A549 (cell line): Measurements from ENCODE around the gene PRSS56.

ENCODE experiments used
- BHLHE40 ChIP-seq: IDR thresholded peaks from 2 replicates; pipeline ENCODE4 v1.6.1; 2012; ENCODE audit warnings: low read depth, low read length, inconsistent platforms
- ESRRA ChIP-seq: fragments of 150-350 bp; IDR thresholded peaks from 2 replicates; pipeline ENCODE4 v1.6.1; 2014; ENCODE audit warnings: mild to moderate bottlenecking, low read length, borderline replicate concordance
- POLR2AphosphoS2 ChIP-seq: conservative IDR thresholded peaks from 2 replicates; pipeline ENCODE4 v1.6.1; 2012; ENCODE audit warnings: low read length, improper control_type of control experiment, inconsistent platforms
- RCOR1 ChIP-seq: fragments of 150-350 bp; IDR thresholded peaks from 2 replicates; pipeline ENCODE4 v1.6.1; 2014; ENCODE audit warnings: antibody characterized with exemption, low read length, low read depth
- TF ChIP-seq, protein P1 (sequence below): fragments of >200 bp; sonication (Bioruptor Twin); formaldehyde crosslinking; IDR thresholded peaks from 3 replicates; pipeline ENCODE4 v1.5.1; 2016
- TF ChIP-seq, protein P2 (sequence below): fragments of 200-600 bp; sonication (generic); IDR thresholded peaks from 2 replicates; pipeline ENCODE4 v1.6.1; 2016; ENCODE audit warnings: antibody characterized with exemption, mild to moderate bottlenecking, moderate library complexity

DNA sequence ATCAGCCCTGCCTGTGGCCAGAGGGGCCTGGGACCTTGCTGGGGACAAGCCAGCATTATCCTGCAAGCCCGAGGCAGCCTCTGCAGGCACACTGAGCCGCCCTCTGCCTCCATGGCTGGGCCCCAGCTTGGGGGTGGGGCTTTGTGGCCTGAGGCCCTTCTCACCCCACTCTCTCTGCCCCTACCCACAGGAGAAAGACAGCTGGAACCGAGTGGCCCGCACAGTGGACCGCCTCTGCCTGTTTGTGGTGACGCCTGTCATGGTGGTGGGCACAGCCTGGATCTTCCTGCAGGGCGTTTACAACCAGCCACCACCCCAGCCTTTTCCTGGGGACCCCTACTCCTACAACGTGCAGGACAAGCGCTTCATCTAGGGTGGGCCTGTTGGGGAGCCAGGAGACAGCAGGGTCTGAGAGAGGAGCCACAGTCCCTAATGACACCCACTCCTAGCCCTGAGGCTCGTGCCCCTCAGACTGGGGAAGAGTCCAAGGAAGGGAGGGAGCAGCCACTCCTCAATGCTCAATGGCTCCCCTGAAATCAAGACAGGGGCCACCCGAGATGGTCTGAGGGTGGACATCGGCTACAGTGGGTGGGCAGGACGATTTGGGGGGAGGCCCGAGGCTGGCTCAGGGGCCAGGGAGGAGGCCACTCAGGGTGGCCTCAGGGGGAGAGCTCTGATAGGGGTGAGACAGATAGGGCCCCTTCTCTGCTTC, 14.9 kb downstream of the PRSS56 start:
- no peak for TF ChIP-seq BHLHE40
- TF ChIP-seq POLR2AphosphoS2: no peak
- no peak for TF ChIP-seq ESRRA
- no peak for TF ChIP-seq RCOR1
- TF ChIP-seq, protein P1, sequence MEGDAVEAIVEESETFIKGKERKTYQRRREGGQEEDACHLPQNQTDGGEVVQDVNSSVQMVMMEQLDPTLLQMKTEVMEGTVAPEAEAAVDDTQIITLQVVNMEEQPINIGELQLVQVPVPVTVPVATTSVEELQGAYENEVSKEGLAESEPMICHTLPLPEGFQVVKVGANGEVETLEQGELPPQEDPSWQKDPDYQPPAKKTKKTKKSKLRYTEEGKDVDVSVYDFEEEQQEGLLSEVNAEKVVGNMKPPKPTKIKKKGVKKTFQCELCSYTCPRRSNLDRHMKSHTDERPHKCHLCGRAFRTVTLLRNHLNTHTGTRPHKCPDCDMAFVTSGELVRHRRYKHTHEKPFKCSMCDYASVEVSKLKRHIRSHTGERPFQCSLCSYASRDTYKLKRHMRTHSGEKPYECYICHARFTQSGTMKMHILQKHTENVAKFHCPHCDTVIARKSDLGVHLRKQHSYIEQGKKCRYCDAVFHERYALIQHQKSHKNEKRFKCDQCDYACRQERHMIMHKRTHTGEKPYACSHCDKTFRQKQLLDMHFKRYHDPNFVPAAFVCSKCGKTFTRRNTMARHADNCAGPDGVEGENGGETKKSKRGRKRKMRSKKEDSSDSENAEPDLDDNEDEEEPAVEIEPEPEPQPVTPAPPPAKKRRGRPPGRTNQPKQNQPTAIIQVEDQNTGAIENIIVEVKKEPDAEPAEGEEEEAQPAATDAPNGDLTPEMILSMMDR: no peak
- TF ChIP-seq, protein P2, sequence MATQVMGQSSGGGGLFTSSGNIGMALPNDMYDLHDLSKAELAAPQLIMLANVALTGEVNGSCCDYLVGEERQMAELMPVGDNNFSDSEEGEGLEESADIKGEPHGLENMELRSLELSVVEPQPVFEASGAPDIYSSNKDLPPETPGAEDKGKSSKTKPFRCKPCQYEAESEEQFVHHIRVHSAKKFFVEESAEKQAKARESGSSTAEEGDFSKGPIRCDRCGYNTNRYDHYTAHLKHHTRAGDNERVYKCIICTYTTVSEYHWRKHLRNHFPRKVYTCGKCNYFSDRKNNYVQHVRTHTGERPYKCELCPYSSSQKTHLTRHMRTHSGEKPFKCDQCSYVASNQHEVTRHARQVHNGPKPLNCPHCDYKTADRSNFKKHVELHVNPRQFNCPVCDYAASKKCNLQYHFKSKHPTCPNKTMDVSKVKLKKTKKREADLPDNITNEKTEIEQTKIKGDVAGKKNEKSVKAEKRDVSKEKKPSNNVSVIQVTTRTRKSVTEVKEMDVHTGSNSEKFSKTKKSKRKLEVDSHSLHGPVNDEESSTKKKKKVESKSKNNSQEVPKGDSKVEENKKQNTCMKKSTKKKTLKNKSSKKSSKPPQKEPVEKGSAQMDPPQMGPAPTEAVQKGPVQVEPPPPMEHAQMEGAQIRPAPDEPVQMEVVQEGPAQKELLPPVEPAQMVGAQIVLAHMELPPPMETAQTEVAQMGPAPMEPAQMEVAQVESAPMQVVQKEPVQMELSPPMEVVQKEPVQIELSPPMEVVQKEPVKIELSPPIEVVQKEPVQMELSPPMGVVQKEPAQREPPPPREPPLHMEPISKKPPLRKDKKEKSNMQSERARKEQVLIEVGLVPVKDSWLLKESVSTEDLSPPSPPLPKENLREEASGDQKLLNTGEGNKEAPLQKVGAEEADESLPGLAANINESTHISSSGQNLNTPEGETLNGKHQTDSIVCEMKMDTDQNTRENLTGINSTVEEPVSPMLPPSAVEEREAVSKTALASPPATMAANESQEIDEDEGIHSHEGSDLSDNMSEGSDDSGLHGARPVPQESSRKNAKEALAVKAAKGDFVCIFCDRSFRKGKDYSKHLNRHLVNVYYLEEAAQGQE: no peak
